Measurements from ENCODE around the gene TMEM196. TPM values are rescaled to one million over a fixed set of nuclear protein-coding genes. Genes with fewer than 3 reads are reported as not detected.

The TMEM196 gene
- 18.8 TPM for total RNA-seq

- DNase-seq (ENCODE audit: low spot score in 2 of 2), result peak in 1 of 2 donors; percentile 5
- FAIRE-seq, result no peak
These were observed at the start of gene TMEM196 for GRCh38 chr7:19772841-19773760. TMEM196 (minus strand) TSS chr7:19773617; CDS start chr7:19772696, 921 bp downstream.

DNA sequence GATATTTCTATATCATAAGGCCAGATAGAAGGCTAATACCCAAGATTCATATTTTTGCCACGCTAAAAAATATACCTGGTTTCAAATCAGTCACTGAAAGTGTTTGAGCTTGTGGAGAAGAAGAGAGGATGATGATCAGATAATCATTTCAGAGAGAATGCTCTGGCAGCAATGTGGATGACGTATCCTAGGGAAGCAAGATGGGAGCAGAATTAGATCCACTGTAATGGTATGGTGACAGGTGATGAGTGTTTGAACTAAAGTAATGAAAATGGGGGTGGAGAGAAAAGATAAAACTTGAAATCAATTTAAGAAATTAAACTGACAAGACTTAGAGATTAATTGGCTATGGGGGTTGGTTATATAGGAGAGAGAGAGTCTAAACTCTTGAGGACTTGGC lies 42.7 kb upstream of the TMEM196 start:
- FAIRE-seq, result no peak
- DNase-seq (ENCODE audit: low spot score in 2 of 2), result no peak

GRCh38 chr7:19815546-19815945 lies 42.1 kb upstream of the TMEM196 start:
- FAIRE-seq (no peak), DNase-seq (ENCODE audit: low spot score in 2 of 2) (no peak)

DNA sequence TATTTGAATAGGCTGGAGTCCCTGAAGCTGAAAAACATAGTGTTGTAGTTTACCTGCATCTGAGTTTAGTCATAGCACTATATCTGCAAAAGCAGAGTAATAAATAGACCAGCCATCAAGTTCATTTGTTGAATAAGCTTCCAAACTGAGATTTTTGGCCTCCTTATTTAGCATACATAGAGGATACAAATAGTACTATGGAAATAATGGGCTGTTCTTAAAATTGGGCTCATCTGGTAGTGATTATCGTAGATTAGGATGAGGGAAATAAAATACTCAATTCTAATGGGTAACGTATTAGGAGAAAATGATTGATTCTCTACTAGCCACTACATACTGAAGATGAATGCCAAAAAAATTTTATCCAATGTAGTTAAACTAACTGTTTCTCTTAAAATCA lies 41.4 kb upstream of the TMEM196 start:
- no peak for DNase-seq (ENCODE audit: low spot score in 2 of 2)
- no peak for FAIRE-seq

- FAIRE-seq, result no peak
- DNase-seq (ENCODE audit: low spot score in 2 of 2), result no peak
These were observed 38.0 kb upstream of the TMEM196 start for GRCh38 chr7:19811386-19811785.

DNA sequence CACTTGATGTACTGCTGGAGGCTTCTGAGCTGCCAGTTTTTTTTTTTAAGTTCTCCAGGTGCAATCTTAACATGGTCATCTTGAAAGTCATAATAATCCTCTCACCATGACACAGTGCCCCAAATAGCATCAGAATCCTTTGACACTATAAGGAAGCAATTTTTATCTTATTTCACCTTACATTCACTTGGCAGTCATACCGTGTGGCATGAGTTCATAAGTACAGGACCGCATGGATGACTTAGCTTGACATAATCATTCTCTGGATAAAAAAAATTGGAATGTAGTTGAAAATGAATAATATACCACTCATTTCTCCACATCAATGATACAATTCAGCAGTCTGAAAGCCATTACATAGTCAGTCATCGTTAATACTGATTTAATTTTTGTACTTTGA lies 25.6 kb upstream of the TMEM196 start:
- DNase-seq (ENCODE audit: low spot score in 2 of 2) (no peak), FAIRE-seq (no peak)

- no peak for FAIRE-seq
These were observed 10.1 kb upstream of the TMEM196 start for GRCh38 chr7:19783541-19783940.

DNA sequence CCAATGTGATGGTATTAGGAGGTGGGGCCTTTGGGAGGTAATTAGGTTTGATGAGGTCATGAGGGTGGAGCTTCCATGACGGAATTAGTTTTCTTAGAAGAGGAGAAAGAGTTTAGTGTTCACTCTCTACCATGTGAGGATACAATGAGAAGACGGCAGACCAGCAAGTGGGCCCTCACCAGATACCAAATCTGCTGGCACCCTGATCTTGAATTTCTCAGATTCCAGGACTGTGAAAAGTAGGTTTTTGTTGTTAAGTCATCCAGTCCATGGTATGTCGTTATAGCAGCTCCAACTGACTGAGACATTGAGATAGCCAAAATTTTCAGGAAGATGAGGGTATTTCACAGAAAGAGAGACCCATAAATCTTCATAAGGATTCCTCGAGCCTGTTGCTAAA lies 3.6 kb upstream of the TMEM196 start:
- no peak for FAIRE-seq

More at GRCh38 chr7:19783541-19783940, 10.1 kb upstream of the TMEM196 start:
- no peak for DNase-seq (ENCODE audit: low spot score in 2 of 2)

GRCh38 chr7:19775578-19775977 lies 2.2 kb upstream of the TMEM196 start:
- FAIRE-seq (no peak), DNase-seq (ENCODE audit: low spot score in 2 of 2) (no peak)

More for the DNA sequence above, 3.6 kb upstream of the TMEM196 start:
- DNase-seq (ENCODE audit: low spot score in 2 of 2), result no peak

DNA sequence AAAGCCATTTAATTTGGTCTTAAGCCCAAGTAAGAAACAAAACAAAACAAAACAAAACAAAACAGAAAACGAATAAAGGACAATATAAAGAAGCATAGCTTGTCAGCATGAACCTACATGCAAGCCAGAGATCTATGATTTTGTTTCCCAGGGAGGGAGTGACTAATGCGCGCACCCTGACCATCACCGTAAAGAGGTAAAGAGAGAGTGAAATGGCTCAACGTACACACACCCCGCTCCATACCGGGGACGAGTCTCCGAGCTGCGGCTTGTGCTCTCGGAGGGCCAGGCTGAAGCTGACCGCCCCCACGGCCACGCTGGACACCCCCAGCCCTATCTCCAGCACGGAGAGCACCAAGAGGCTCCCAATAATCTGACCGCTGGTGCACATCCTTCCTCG lies 1.1 kb downstream of the TMEM196 start:
- DNase-seq (ENCODE audit: low spot score in 2 of 2), result no peak
- no peak for FAIRE-seq

GRCh38 chr7:19762631-19763030 lies 10.8 kb downstream of the TMEM196 start:
- FAIRE-seq (no peak), DNase-seq (ENCODE audit: low spot score in 2 of 2) (no peak)

DNA sequence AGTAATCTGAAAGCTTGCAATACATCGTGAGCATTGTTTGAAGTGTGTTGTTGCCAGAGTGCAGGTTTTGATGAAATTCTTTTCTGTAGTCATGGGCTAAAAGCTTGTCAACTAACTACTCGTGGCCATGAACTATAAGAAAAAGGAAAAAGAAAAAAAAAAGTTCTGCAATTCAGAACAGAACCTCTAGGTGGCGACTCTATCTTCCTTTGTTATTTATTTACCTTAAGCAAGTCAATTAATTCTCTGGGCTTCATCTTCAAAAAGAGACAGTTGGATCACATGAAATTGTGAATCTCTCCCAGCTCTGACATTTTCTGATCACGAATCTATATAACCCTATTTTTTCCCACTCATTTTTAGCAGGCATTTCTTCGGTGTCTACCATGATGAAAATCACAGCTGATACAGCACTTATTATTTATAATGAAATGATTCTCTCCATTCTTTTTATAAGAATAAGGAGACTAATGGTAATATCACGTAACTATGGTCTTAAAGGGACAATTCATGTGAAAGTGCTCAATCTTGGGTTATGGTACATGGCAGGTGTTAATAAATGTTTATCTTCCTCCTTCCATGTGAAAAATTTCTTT lies 18.8 kb downstream of the TMEM196 start:
- no peak for DNase-seq (ENCODE audit: low spot score in 2 of 2)
- FAIRE-seq, result no peak

- DNase-seq (ENCODE audit: low spot score in 2 of 2) (no peak), FAIRE-seq (no peak)
These were observed 21.4 kb downstream of the TMEM196 start for GRCh38 chr7:19752020-19752419.

GRCh38 chr7:19749658-19750057 lies 23.8 kb downstream of the TMEM196 start:
- no peak for FAIRE-seq
- DNase-seq (ENCODE audit: low spot score in 2 of 2), result no peak

- FAIRE-seq, result peak; percentile 40
- peak; percentile 5 to 10 for DNase-seq (ENCODE audit: low spot score in 2 of 2)
These were observed 25.6 kb downstream of the TMEM196 start for GRCh38 chr7:19747740-19748339.

DNA sequence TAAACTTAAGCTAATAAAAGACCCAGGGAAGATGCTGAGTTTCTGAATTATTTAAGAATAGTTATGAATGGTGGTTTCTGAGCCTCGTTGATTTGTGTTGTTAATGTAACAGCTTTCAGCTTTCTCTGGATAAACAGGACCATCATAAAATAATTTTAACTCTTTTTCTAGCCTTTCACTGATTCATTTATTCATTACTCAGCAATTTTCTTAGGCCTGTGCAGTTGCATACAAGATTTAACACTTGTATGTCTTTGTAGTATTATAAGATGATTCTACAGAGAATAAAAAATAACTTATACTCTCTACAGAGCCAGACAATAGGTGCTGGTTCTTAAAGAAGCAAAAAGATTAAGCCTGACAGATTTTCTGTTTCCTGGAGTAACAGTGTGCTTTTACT lies 29.3 kb downstream of the TMEM196 start:
- no peak for DNase-seq (ENCODE audit: low spot score in 2 of 2)

GRCh38 chr7:19728716-19729115 lies 44.7 kb downstream of the TMEM196 start:
- FAIRE-seq (no peak), DNase-seq (ENCODE audit: low spot score in 2 of 2) (no peak)

More for the DNA sequence above, 29.3 kb downstream of the TMEM196 start:
- FAIRE-seq, result no peak

GRCh38 chr7:19725770-19726169 lies 47.6 kb downstream of the TMEM196 start:
- FAIRE-seq, result no peak
- no peak for DNase-seq (ENCODE audit: low spot score in 2 of 2)

DNA sequence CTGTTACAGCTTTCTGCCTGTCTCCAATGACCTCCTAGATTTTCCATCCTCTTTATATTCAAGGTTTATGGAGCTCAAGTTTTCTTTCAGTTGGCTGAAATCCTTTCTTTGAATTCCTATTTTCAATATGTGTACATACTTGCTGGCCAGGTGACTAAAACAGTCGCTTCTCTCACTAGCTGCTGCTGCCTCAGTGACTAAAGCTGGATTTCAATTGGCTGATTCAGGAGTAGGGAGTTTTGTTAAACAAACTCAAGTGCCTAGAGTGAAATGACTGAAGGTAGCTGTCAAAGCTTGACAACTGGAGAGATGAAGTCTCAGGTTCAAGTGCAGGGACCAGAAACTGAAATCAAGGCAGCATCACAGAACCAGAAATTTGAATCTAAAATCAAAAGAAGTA lies 57.9 kb downstream of the TMEM196 start:
- FAIRE-seq (no peak), DNase-seq (ENCODE audit: low spot score in 2 of 2) (no peak)

DNA sequence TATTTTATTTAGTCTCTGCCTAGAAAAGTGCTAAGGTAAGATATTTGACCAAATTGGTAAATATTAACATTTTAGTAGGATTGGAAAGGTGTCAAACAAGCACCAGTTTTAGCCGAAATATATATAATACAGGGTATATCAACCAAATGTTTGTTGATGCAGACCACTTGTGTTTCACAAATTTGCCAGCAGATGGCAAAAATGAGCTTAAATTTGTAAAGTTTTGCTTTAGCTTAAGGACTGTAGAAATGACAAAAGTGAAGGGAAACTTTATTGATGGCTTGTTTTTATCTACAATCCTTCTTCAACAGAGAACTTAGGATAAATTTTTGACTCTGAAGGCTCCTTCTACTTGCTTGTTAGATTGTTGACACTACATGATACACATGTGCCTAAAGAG lies 59.7 kb downstream of the TMEM196 start:
- FAIRE-seq (peak; percentile 85), DNase-seq (ENCODE audit: low spot score in 2 of 2) (no peak)

GRCh38 chr7:19709249-19709578 lies 64.2 kb downstream of the TMEM196 start:
- DNase-seq (ENCODE audit: low spot score in 2 of 2) (no peak), FAIRE-seq (no peak)
